Fibroblast of the aortic adventitia (primary cell): ENCODE data around the gene MED27. TPM values are rescaled to one million over a fixed set of nuclear protein-coding genes. Genes with fewer than 3 reads are reported as not detected.
A peak's percentile ranks its signal among the peaks of the same experiment; 100 is the strongest.
"Not testable (repeated sequence)": the region's sequence is repeated elsewhere in the genome, so short reads cannot be mapped to it uniquely, and the experiment has no call there.

Source experiments
- DNase-seq: peaks from one replicate; pipeline ENCODE4 v3.0.0-alpha.2; 2010; ENCODE audit warnings: low read depth
- H3K4me3 ChIP-seq: 2 replicates; pipeline ENCODE4 v1.5.1; 2011; ENCODE audit warnings: low read depth, mild to moderate bottlenecking, control low read depth, low read length, moderate library complexity
- CTCF ChIP-seq: IDR thresholded peaks from 2 replicates; pipeline ENCODE4 v1.5.1; 2011; ENCODE audit warnings: mild to moderate bottlenecking, low read length, control low read depth, inconsistent platforms; ENCODE audit not compliant: insufficient read depth
- total RNA-seq: library from RNA; depleted of rRNA; stranded (reverse); fragments of >200 nt; gene quantifications from 2 replicates; pipeline ENCODE4 v1.2.3, GENCODE V29; 2012; ENCODE audit warnings: low replicate concordance

Gene MED27
- total RNA-seq, 1 donor: 29.4 TPM

GRCh38 chr9:131925677-131926177 is 153.9 kb downstream of the MED27 start:
- H3K4me3 ChIP-seq: no peak overlapping the region
- TF ChIP-seq CTCF: no peak
- no peak for DNase-seq

GRCh38 chr9:131923766-131924165 is 155.9 kb downstream of the MED27 start:
- H3K4me3 ChIP-seq: no peak overlapping the region
- no peak for TF ChIP-seq CTCF
- peak; percentile 5 for DNase-seq

GRCh38 chr9:131923132-131923671 is 156.5 kb downstream of the MED27 start:
- no peak for DNase-seq
- no peak overlapping the region for H3K4me3 ChIP-seq
- TF ChIP-seq CTCF: no peak

- DNase-seq, H3K4me3 ChIP-seq: not testable (repeated sequence)
These were observed 158.0 kb downstream of the MED27 start for GRCh38 chr9:131921635-131922034.

GRCh38 chr9:131919216-131919615 is 160.5 kb downstream of the MED27 start:
- TF ChIP-seq CTCF: no peak
- H3K4me3 ChIP-seq: no peak overlapping the region
- DNase-seq: no peak

GRCh38 chr9:131918481-131918880 is 161.2 kb downstream of the MED27 start:
- no peak for TF ChIP-seq CTCF
- no peak for DNase-seq
- no peak overlapping the region for H3K4me3 ChIP-seq

GRCh38 chr9:131917009-131917408 is 162.7 kb downstream of the MED27 start:
- no peak for TF ChIP-seq CTCF
- no peak overlapping the region for H3K4me3 ChIP-seq
- no peak for DNase-seq
